Activated naive CD8-positive, alpha-beta T cell treated with anti-CD3 and anti-CD28 coated beads for 36 hours (primary cell): ENCODE results near the gene LRFN2. TPM values are rescaled to one million over a fixed set of nuclear protein-coding genes. Genes with fewer than 3 reads are reported as not detected.

Experiments
- DNase-seq: peaks from one replicate; pipeline ENCODE4 v3.0.0; 2021
- H3K27ac Mint-ChIP-seq: one replicate; pipeline ENCODE4 v1.8.0; 2022; ENCODE audit warnings: mild to moderate bottlenecking, moderate library complexity, mixed read lengths
- H3K27me3 Mint-ChIP-seq: one replicate; pipeline ENCODE4 v1.8.0; 2022; ENCODE audit warnings: mild to moderate bottlenecking, mixed read lengths
- H3K36me3 Mint-ChIP-seq: one replicate; pipeline ENCODE4 v1.8.0; 2021; ENCODE audit warnings: mild to moderate bottlenecking, mixed read lengths
- H3K4me1 Mint-ChIP-seq: one replicate; pipeline ENCODE4 v1.8.0; 2021; ENCODE audit warnings: mixed read lengths
- H3K4me3 Mint-ChIP-seq: one replicate; pipeline ENCODE4 v1.8.0; 2022; ENCODE audit warnings: mild to moderate bottlenecking, moderate library complexity, mixed read lengths
- H3K9me3 Mint-ChIP-seq: one replicate; pipeline ENCODE4 v1.8.0; 2022; ENCODE audit warnings: mixed read lengths
- total RNA-seq, 2 experiments: library from RNA; stranded (reverse); gene quantifications; one replicate each; pipeline ENCODE4 v1.2.3, GENCODE V29; 2021

LRFN2 gene
- total RNA-seq, 2 experiments from 2014 or later: not detected

DNA sequence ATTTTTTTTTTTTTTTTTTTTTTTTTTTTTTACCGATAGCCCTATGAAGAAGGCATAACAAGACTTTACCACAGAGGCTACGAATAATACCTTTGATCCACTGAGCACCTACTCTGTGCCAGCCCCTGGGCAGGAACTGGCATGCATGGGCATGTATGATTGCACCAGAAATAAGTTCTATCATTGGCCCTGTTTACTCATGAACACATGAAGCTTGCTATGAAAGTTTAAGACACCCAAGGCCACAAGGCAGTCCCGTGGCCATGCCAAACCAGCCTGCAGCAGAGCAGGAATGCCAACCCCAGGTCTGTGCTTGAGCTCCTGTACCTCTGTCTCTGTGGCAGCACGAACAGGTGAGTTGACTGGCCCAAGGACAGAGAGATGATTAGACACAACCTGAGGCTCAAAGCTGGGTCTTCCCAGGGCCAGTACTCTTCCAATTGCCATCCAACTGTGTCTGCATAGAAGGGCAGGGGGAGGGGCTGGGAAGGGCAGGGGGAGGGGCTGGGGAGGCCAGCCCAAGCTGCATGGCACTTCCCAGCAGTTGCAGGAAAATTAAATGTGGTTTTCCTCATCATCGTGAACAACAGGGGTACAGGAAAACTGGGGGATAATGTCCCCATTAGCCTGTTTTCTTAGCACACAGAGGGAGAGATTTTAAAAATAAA lies 63.5 kb downstream of the LRFN2 start:
- Mint-ChIP-seq H3K27me3 (peaks cover 3% of the 10 kb centered on the region), H3K4me1 (no peaks in the 10 kb centered on the region), H3K9me3 (no peaks in the 10 kb centered on the region), H3K36me3 (no peaks in the 10 kb centered on the region), H3K4me3 (no peak overlapping the region), H3K27ac (no peak overlapping the region)
- DNase-seq: no peak

DNA sequence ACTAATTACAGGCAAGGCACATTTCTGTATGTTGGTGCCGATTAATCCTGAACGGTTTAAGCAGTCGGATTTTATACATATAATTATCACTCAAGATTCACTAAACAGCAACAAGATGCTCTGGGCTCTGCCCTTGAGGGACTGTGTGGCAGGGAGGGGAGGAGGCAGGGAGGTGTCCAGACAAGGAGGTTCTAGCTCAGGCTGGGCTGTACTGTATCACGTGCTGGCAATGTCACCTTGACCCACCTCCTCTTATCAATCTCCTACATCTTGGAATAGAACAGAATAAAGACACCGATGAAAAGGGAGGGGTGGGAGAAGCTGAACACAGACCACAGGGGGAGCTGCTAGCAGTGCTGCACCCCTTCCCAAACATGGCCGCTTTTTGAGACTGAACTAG lies 65.7 kb downstream of the LRFN2 start:
- DNase-seq: no peak
- H3K4me1 Mint-ChIP-seq: no peaks in the 10 kb centered on the region
- H3K27ac Mint-ChIP-seq: no peak overlapping the region
- no peaks in the 10 kb centered on the region for H3K9me3 Mint-ChIP-seq
- no peaks in the 10 kb centered on the region for H3K36me3 Mint-ChIP-seq
- H3K27me3 Mint-ChIP-seq: peaks cover 11% of the 10 kb centered on the region
- no peak overlapping the region for H3K4me3 Mint-ChIP-seq

DNA sequence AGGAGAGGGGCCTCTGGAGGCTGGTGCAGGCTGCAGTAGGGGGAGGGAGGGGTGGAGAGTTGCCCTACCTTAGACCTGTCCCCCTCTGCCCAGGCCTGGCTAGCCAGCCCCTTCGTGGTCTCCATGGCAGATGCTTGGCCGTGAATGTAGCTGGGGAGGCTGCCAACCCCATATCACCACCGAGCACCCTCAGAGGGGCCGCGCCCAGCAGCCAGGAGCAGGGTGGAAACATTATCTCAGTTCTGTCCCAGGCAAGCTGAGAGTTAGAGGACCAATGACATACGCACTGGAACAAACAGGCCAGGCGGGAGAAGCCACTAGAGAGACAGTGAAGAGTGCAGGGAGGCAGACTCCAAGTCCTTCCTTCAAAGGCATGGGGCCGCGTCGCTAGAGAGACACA lies 66.5 kb downstream of the LRFN2 start:
- Mint-ChIP-seq H3K9me3 (no peaks in the 10 kb centered on the region), H3K4me3 (no peak overlapping the region), H3K4me1 (no peaks in the 10 kb centered on the region), H3K36me3 (no peaks in the 10 kb centered on the region), H3K27ac (no peak overlapping the region), H3K27me3 (peaks cover 11% of the 10 kb centered on the region)
- no peak for DNase-seq

DNA sequence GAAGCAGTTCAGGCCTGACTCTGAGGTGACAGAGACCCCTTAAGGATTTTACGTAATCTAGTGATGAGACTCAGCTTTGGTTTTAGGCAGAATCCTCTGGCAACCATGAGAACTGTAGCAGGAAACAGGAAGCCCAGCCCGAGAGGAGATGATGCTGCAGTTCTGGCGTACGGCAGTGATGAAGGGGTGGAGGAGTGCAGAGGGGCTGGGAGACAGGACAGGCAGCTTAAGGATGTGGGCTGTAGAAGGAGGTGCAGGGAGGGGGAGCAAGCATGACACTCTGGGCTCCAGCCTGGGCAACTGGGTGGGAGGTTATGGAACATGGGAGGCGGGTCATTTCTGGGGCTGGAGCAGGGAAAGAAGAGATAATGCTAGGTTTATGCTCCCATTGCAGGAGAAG lies 67.1 kb downstream of the LRFN2 start:
- Mint-ChIP-seq H3K9me3 (no peaks in the 10 kb centered on the region), H3K4me3 (no peak overlapping the region), H3K27ac (no peak overlapping the region), H3K36me3 (no peaks in the 10 kb centered on the region), H3K27me3 (peaks cover 11% of the 10 kb centered on the region), H3K4me1 (no peaks in the 10 kb centered on the region)
- DNase-seq: no peak

DNA sequence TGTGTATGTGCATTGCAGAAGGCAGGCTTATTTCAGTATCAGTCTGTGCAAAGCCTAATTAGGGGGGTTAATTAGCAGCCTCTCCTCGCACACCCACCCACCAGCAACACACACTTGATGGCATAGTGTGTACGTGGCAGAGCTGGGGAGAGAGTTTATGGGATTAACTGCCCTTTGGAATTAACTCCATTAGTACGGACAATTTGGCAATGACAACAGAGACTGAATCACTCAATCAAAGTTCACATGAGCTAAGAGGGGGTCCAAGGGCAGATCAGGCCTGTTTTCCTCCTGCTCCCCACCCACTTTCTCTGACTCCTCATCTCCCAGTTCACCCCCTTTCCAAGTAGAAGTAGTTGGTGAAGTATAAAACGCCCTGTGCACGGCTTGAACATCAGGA lies 69.5 kb downstream of the LRFN2 start:
- Mint-ChIP-seq H3K4me3 (no peak overlapping the region), H3K9me3 (no peaks in the 10 kb centered on the region), H3K27ac (no peak overlapping the region), H3K36me3 (no peaks in the 10 kb centered on the region), H3K27me3 (peaks cover 11% of the 10 kb centered on the region), H3K4me1 (no peaks in the 10 kb centered on the region)
- no peak for DNase-seq

DNA sequence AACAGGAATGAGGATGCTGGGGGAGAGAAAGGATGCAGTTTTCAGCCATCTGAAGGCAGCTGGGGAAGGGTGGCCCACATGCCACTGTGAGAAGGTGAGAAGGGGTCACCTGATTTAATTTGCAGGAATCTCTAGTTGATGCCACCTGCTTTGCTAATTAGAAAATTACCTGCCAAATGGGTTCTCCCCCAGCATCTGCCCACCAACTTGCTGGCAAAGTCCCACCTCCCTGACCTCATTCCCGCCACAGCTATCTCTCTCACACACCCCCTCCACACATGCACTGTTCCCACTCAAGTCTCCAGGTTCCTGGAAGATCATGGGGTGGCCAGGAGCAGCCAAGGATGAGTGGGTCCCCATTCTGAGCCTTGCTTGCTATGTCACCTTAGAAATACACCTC lies 70.7 kb downstream of the LRFN2 start:
- Mint-ChIP-seq H3K36me3 (no peaks in the 10 kb centered on the region), H3K27ac (no peak overlapping the region), H3K27me3 (peaks cover 11% of the 10 kb centered on the region), H3K4me3 (no peak overlapping the region), H3K4me1 (no peaks in the 10 kb centered on the region), H3K9me3 (no peaks in the 10 kb centered on the region)
- DNase-seq: no peak

DNA sequence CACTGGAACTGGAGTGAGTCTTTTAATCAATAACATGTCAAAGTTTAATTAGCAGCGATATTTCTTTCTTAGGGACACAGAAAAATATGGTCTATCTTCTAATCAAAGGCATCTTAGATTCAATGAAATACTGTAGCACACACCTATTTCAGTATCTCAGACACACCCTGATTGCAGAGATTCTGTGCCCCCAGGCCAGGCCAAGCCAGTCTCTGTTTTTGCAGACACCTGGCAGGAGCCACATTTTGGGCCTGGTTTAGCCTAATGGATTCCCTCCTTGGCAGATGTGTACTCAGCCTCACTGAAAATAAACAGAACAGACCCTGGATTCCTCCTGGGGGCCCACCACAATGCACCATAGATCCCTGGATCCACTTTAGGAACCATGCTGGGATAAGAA lies 74.8 kb downstream of the LRFN2 start:
- no peak for DNase-seq
- Mint-ChIP-seq H3K4me3 (no peak overlapping the region), H3K4me1 (no peaks in the 10 kb centered on the region), H3K9me3 (no peaks in the 10 kb centered on the region), H3K27ac (no peak overlapping the region), H3K27me3 (no peaks in the 10 kb centered on the region), H3K36me3 (no peaks in the 10 kb centered on the region)

DNA sequence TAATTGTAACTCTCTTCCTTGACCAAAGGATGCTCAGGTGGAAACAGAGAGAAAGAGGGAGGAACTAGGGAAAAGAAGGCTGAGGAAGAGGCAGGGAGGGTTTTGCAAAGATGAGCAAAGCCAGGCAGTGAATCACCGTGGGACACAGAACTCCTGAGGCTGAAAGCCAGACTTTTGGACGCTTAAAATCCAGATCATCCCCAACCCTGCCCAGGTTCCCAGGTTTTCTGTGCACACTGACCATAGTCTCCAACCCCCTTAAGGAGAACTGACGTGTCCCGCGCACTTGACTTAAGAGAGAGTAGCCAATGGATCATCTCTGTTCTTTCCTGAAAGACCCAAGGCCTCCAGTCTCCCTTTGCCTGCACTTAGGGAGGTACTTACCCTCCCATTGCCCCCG lies 75.3 kb downstream of the LRFN2 start:
- Mint-ChIP-seq H3K9me3 (no peaks in the 10 kb centered on the region), H3K27ac (no peak overlapping the region), H3K27me3 (no peaks in the 10 kb centered on the region), H3K4me3 (no peak overlapping the region), H3K4me1 (no peaks in the 10 kb centered on the region), H3K36me3 (no peaks in the 10 kb centered on the region)
- DNase-seq: no peak

DNA sequence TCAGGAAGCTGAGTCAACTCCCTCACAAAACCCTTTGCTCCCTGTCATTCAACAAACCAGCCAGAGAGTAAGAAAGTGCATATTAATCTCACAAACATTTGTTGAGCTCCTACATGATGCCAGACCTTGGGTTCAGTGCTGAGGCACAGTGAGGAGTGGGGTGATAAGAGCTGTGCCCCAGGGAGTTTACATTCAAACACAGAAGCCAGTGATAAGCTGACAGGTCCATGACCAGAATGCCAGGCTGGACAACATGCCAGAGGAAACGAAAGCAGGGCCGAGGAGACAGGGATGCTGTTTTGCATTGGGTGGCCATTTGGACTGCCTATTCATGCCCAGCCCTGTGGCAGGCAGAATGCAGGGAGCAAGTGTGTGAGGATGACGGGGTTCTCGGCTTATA lies 76.7 kb downstream of the LRFN2 start:
- Mint-ChIP-seq H3K36me3 (no peaks in the 10 kb centered on the region), H3K27ac (no peak overlapping the region), H3K27me3 (no peaks in the 10 kb centered on the region), H3K4me1 (no peaks in the 10 kb centered on the region), H3K4me3 (no peak overlapping the region), H3K9me3 (no peaks in the 10 kb centered on the region)
- DNase-seq: no peak

DNA sequence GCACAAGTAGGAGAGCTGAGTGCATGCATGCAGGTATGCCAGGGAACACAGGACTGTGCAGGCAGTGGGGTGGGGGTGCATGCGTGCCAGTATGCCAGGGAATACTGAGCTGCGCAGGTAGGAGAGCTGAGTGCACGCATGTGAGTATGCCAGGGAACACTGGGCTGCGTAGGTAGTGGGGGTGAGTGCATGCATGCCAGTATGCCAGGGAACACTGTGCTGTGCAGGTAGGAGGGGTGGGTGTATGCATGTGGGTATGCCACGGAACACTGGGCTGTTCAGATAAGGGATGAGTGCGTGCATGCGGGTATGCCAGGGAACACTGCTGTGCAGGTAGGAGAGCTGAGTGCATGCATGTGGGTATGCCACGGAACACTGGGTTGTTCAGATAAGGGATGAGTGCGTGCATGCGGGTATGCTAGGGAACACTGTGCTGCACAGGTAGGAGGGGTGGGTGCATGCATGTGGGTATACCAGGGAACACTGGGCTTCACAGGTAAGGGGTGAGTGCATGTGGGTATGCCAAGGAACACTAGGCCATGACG lies 77.4 kb downstream of the LRFN2 start:
- DNase-seq: no peak
- Mint-ChIP-seq H3K4me3 (no peak overlapping the region), H3K27ac (no peak overlapping the region), H3K9me3 (no peaks in the 10 kb centered on the region), H3K4me1 (no peaks in the 10 kb centered on the region), H3K27me3 (no peaks in the 10 kb centered on the region), H3K36me3 (no peaks in the 10 kb centered on the region)

DNA sequence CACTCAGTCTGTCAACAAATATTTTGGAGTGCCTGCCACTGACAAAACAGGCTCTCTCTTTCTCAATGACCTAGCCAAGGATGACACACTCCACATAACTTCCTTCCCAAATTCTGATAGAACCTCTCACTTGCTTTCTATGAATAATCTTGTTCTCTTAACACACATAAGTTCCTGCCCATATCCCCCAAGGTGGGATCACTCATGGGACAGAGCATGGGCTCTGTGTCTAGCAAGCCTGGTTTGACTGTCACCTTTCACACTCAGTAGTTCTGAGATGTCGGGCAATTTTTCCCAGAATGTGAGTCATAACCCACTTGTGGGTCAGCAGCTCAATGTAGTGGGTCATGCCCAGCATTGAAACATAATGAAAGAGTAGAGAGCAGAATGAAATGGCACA lies 78.1 kb downstream of the LRFN2 start:
- H3K4me3 Mint-ChIP-seq: no peak overlapping the region
- no peak overlapping the region for H3K27ac Mint-ChIP-seq
- no peaks in the 10 kb centered on the region for H3K36me3 Mint-ChIP-seq
- H3K4me1 Mint-ChIP-seq: no peaks in the 10 kb centered on the region
- no peak for DNase-seq
- no peaks in the 10 kb centered on the region for H3K9me3 Mint-ChIP-seq
- no peaks in the 10 kb centered on the region for H3K27me3 Mint-ChIP-seq

DNA sequence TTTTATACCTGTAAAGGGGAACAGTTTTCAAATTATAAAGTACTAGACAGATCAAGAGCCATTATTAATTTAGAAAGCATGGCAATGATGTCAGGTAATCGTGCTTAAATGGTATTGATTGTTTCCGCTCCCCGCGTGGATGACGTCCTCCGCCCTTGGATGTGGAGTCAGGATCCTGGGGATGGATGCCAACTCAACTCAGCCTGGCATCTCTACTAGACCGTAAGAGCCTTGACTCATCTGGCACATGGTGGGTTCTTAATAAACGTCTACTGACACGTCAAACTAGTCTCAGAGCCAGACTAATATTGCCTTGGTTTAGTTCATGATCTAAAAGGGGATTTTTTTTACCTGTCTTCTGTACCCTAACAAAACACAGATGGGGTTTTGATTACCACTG lies 80.2 kb downstream of the LRFN2 start:
- DNase-seq: no peak
- no peaks in the 10 kb centered on the region for H3K27me3 Mint-ChIP-seq
- H3K4me1 Mint-ChIP-seq: no peaks in the 10 kb centered on the region
- no peaks in the 10 kb centered on the region for H3K36me3 Mint-ChIP-seq
- H3K9me3 Mint-ChIP-seq: no peaks in the 10 kb centered on the region
- H3K27ac Mint-ChIP-seq: no peak overlapping the region
- H3K4me3 Mint-ChIP-seq: no peak overlapping the region

DNA sequence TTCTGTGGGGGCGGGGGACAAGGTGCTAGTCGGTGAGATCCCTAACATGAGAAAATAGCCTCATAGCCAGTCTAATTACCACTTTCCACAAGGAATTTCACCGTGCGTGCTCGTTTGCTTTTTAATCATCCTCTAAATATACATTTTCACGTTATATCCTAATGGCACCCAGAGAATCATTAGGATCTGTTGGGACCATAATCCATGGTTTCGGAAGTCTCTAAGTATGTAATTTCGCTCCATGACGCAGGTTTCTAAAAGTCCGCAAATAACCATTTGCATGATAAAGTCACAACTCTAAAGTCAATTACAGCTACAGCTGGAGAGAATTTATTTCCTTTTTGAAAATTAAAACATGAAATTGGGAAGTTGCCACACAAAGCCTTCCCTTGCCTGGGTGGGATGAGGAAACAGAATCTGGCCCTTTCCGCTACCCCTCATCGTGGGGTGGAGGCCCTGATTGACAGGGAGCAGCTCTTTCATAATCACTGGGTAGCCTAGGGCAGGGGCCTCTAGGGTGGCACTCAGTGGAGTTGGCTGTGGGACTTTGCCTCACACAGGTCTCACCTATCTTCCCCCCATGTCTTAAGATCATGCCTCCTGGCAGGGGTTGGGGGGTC lies 81.9 kb downstream of the LRFN2 start:
- H3K9me3 Mint-ChIP-seq: no peaks in the 10 kb centered on the region
- H3K27me3 Mint-ChIP-seq: no peaks in the 10 kb centered on the region
- H3K27ac Mint-ChIP-seq: no peak overlapping the region
- H3K36me3 Mint-ChIP-seq: no peaks in the 10 kb centered on the region
- H3K4me3 Mint-ChIP-seq: no peak overlapping the region
- DNase-seq: no peak
- H3K4me1 Mint-ChIP-seq: no peaks in the 10 kb centered on the region

DNA sequence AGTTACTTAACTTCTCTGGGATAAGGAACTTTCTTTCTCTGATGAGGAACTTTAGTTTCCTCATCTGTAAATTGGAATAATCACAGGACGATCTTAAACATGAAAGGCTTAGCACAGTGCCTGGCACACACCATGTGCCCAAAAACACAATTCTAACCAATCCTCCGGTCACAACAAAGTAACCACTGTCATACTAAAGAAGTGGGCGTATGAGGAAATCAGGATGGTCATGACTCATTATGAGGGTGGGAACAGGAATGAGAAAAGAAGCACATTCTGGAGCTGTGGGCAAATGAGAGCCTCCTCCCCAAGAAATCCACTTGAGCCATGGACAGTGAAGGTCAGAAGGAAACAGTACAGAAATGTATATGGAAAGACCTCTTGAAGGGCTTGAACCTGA lies 82.9 kb downstream of the LRFN2 start:
- no peak for DNase-seq
- no peaks in the 10 kb centered on the region for H3K36me3 Mint-ChIP-seq
- no peaks in the 10 kb centered on the region for H3K27me3 Mint-ChIP-seq
- H3K4me3 Mint-ChIP-seq: no peak overlapping the region
- no peak overlapping the region for H3K27ac Mint-ChIP-seq
- H3K9me3 Mint-ChIP-seq: no peaks in the 10 kb centered on the region
- H3K4me1 Mint-ChIP-seq: no peaks in the 10 kb centered on the region

DNA sequence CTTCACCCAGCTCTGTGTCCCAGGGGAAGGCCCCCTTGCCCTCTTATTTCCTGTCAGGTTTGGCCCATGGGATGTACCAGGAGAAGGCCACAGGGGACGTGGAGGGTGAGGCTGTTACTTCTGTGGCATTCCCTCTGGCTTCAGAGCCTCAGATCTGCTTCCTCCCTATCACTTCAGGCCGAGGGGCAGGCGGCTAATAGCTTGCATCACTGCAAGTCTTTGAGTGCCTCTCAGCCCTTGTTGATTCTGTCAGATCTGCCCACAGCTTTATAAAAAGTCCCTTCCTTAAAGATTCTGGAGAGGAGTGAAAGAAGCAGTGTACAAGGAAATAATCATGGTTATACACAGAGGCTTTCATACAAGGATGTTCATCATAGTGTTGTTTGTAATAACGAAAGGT lies 86.9 kb downstream of the LRFN2 start:
- no peak for DNase-seq
- H3K36me3 Mint-ChIP-seq: no peaks in the 10 kb centered on the region
- no peaks in the 10 kb centered on the region for H3K27me3 Mint-ChIP-seq
- H3K4me3 Mint-ChIP-seq: no peak overlapping the region
- no peak overlapping the region for H3K27ac Mint-ChIP-seq
- no peaks in the 10 kb centered on the region for H3K9me3 Mint-ChIP-seq
- H3K4me1 Mint-ChIP-seq: no peaks in the 10 kb centered on the region

DNA sequence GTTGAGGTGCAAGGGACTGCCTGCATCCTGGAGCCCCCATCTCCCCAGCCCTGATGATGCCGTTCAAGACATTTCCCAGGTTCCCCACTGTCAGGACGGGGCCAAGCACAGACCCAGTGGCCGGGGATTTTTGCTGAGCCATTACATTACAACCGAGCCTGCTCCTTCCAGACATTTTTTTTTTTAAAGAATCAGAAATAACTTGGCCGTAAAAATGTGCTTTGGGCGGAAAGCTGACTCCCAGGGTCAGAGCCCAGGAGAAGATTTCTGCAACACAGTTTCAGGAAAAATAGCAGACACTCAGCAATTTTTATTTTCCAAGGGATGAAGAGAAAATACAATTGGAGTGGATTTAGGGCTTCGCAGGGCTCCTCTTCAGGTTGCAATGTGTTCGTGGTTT lies 87.9 kb downstream of the LRFN2 start:
- Mint-ChIP-seq H3K9me3 (no peaks in the 10 kb centered on the region), H3K27ac (no peak overlapping the region), H3K27me3 (no peaks in the 10 kb centered on the region), H3K4me3 (no peak overlapping the region), H3K36me3 (no peaks in the 10 kb centered on the region), H3K4me1 (no peaks in the 10 kb centered on the region)
- no peak for DNase-seq
